ENCODE data around the gene RBM34.

Gene RBM34

DNA sequence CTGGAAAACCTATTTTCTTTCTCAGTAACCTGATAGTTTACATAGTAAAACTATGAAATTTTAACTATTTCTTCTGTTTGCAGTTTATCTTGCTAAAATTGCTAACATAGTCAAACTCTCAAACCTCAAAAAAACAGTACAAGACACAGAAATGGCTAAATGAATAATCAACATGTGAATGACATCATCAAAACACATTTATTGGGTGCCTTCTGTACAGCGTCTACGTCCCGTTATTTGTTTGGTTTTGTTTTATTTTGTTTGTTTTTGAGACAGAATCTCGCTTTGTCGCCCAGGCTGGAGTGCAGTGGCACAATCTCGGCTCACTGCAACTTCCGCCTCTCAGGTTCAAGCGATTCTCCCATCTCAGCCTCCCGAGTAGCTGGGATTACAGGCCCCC lies 11.2 kb downstream of the RBM34 start:
- Histone ChIP-seq H4K8ac (ENCODE audit: low read depth, low read length) (no peak overlapping the region), H4K91ac (ENCODE audit: low read depth, low read length) (no peak overlapping the region), H2BK5ac (ENCODE audit: low read depth, low read length, poor library complexity) (no peak overlapping the region), H3K79me1 (ENCODE audit: low read length) (no peaks in the 10 kb centered on the region), H3K27ac (ENCODE audit: low read depth, low read length) (no peak overlapping the region), H4K12ac (ENCODE audit: low read depth, low read length) (no peak overlapping the region), H3K9me3 (ENCODE audit: insufficient read depth, low read depth, low read length) (no peaks in the 10 kb centered on the region), H3K18ac (ENCODE audit: low read length) (no peak overlapping the region), H3K14ac (ENCODE audit: low read length) (no peak overlapping the region), H2BK12ac (ENCODE audit: low read length) (no peak overlapping the region), H3K4me1 (ENCODE audit: control insufficient read depth in 1 of 2, insufficient read depth in 2 of 2, low read length in 2 of 2) (no peaks in the 10 kb centered on the region), H2AK5ac (ENCODE audit: low read length) (no peak overlapping the region), H2BK120ac (ENCODE audit: insufficient read depth, low read length, poor library complexity) (no peak overlapping the region), H3K9ac (ENCODE audit: low read length) (no peak overlapping the region), H3K27me3 (ENCODE audit: insufficient read depth, low read length) (no peaks in the 10 kb centered on the region), H3K36me3 (ENCODE audit: control insufficient read depth in 1 of 2, insufficient read depth in 2 of 2, low read length in 2 of 2) (peaks cover 31 to 53% of the 10 kb centered on the region in 2 experiments), H2AFZ (ENCODE audit: insufficient read depth, low read length, poor library complexity) (no peak overlapping the region), H3K23ac (ENCODE audit: low read length) (no peak overlapping the region), H3K4ac (ENCODE audit: low read depth, low read length) (no peak overlapping the region), H3K4me2 (ENCODE audit: low read length) (no peak overlapping the region), H3K79me2 (ENCODE audit: control insufficient read depth, insufficient read depth, low read length, poor library complexity) (no peaks in the 10 kb centered on the region), H3K4me3 (ENCODE audit: low read depth, low read length) (no peak overlapping the region)
- DNase-seq, result no peak
- no CpG with 5 or more reads among the region's 9 CpGs for WGBS (ENCODE audit: extremely low coverage, insufficient coverage, insufficient read length)

DNA sequence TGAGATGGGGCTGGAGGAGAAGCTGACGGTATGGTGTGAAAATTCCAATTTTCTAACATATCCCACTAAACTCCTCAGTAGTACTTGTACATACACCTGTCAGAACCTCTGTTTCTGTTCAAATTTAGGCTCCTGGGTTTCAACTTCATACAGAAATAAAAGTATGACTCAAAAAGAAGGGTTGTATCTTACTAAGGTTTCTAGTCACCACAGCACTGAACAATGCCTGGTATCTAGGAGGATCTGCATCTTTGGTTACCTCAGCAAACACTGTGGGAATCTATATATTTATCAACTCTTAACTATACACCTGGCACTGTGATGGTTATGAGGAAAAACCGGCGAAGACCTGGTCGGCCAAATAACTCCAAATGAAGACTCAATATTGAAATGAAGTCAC lies 13.8 kb downstream of the RBM34 start:
- H2BK120ac ChIP-seq (ENCODE audit: insufficient read depth, low read length, poor library complexity), result no peak overlapping the region
- no CpG with 5 or more reads among the region's 4 CpGs for WGBS (ENCODE audit: extremely low coverage, insufficient coverage, insufficient read length)
- H2AFZ ChIP-seq (ENCODE audit: insufficient read depth, low read length, poor library complexity), result no peak overlapping the region
- H3K36me3 ChIP-seq (ENCODE audit: control insufficient read depth in 1 of 2, insufficient read depth in 2 of 2, low read length in 2 of 2), result peaks cover 39 to 55% of the 10 kb centered on the region in 2 experiments
- H3K4me3 ChIP-seq (ENCODE audit: low read depth, low read length), result no peak overlapping the region
- no peak overlapping the region for H2BK12ac ChIP-seq (ENCODE audit: low read length)
- no peak overlapping the region for H4K8ac ChIP-seq (ENCODE audit: low read depth, low read length)
- no peak overlapping the region for H3K9ac ChIP-seq (ENCODE audit: low read length)
- no peaks in the 10 kb centered on the region for H3K79me2 ChIP-seq (ENCODE audit: control insufficient read depth, insufficient read depth, low read length, poor library complexity)
- H2AK5ac ChIP-seq (ENCODE audit: low read length), result no peak overlapping the region
- H3K23ac ChIP-seq (ENCODE audit: low read length), result no peak overlapping the region
- no peak overlapping the region for H2BK5ac ChIP-seq (ENCODE audit: low read depth, low read length, poor library complexity)
- H3K27ac ChIP-seq (ENCODE audit: low read depth, low read length), result no peak overlapping the region
- H3K18ac ChIP-seq (ENCODE audit: low read length), result no peak overlapping the region
- no peaks in the 10 kb centered on the region for H3K4me1 ChIP-seq (ENCODE audit: control insufficient read depth in 1 of 2, insufficient read depth in 2 of 2, low read length in 2 of 2)
- no peak overlapping the region for H3K4me2 ChIP-seq (ENCODE audit: low read length)
- no peaks in the 10 kb centered on the region for H3K9me3 ChIP-seq (ENCODE audit: insufficient read depth, low read depth, low read length)
- DNase-seq, result no peak
- no peaks in the 10 kb centered on the region for H3K79me1 ChIP-seq (ENCODE audit: low read length)
- no peaks in the 10 kb centered on the region for H3K27me3 ChIP-seq (ENCODE audit: insufficient read depth, low read length)
- no peak overlapping the region for H4K12ac ChIP-seq (ENCODE audit: low read depth, low read length)
- H3K4ac ChIP-seq (ENCODE audit: low read depth, low read length), result no peak overlapping the region
- no peak overlapping the region for H3K14ac ChIP-seq (ENCODE audit: low read length)
- no peak overlapping the region for H4K91ac ChIP-seq (ENCODE audit: low read depth, low read length)

DNA sequence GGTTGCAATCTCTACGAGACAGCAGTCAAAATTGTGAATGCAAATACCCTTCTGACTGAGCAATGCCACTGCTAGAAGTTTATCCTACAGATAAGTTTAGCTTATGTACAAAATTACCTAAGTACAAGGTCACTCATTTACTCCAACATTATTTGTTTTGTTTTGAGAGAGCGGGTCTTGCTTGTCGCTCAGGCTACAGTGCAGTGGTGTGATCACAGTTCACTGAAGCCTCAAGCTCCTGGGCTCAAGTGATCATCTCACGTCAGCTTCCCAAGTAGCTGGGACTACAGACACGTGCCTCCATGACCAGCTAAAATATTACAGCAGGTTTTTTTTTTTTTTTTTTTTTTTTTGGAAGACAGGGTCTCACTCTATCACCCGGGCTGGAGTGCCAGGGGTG lies 15.4 kb downstream of the RBM34 start:
- Histone ChIP-seq H3K4me2 (ENCODE audit: low read length) (no peak overlapping the region), H2BK120ac (ENCODE audit: insufficient read depth, low read length, poor library complexity) (no peak overlapping the region), H3K36me3 (ENCODE audit: control insufficient read depth in 1 of 2, insufficient read depth in 2 of 2, low read length in 2 of 2) (peaks cover 43 to 54% of the 10 kb centered on the region in 2 experiments), H3K4ac (ENCODE audit: low read depth, low read length) (no peak overlapping the region), H2BK5ac (ENCODE audit: low read depth, low read length, poor library complexity) (no peak overlapping the region), H2AFZ (ENCODE audit: insufficient read depth, low read length, poor library complexity) (no peak overlapping the region), H3K4me1 (ENCODE audit: control insufficient read depth in 1 of 2, insufficient read depth in 2 of 2, low read length in 2 of 2) (no peaks in the 10 kb centered on the region), H4K8ac (ENCODE audit: low read depth, low read length) (no peak overlapping the region), H4K12ac (ENCODE audit: low read depth, low read length) (no peak overlapping the region), H3K9me3 (ENCODE audit: insufficient read depth, low read depth, low read length) (peaks cover 2% of the 10 kb centered on the region), H2BK12ac (ENCODE audit: low read length) (no peak overlapping the region), H2AK5ac (ENCODE audit: low read length) (no peak overlapping the region), H3K27ac (ENCODE audit: low read depth, low read length) (no peak overlapping the region), H3K9ac (ENCODE audit: low read length) (no peak overlapping the region), H3K27me3 (ENCODE audit: insufficient read depth, low read length) (no peaks in the 10 kb centered on the region), H3K79me2 (ENCODE audit: control insufficient read depth, insufficient read depth, low read length, poor library complexity) (no peaks in the 10 kb centered on the region), H3K14ac (ENCODE audit: low read length) (no peak overlapping the region), H3K18ac (ENCODE audit: low read length) (no peak overlapping the region), H4K91ac (ENCODE audit: low read depth, low read length) (no peak overlapping the region), H3K79me1 (ENCODE audit: low read length) (no peaks in the 10 kb centered on the region), H3K23ac (ENCODE audit: low read length) (no peak overlapping the region), H3K4me3 (ENCODE audit: low read depth, low read length) (no peak overlapping the region)
- DNase-seq, result no peak
- no CpG with 5 or more reads among the region's 6 CpGs for WGBS (ENCODE audit: extremely low coverage, insufficient coverage, insufficient read length)

DNA sequence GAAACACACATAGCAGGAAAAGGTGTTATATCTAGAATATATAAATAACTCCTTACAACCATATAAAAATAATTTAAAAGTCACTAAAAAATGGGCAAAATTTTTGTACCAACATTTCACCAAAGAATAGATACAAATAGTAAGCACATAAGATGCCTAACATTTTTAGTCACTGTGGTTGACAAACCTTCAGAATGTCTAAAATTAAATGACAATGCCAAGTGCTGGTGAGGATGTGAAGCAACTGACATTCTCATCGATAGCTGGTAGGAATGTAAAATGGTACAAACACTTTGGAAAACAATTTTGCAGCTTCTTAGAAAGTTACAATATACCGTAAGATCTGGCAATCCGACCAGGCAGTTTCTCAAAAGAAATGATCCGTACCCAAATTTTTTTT lies 18.1 kb downstream of the RBM34 start:
- peaks cover 2% of the 10 kb centered on the region for H3K9me3 ChIP-seq (ENCODE audit: insufficient read depth, low read depth, low read length)
- H3K4ac ChIP-seq (ENCODE audit: low read depth, low read length), result no peak overlapping the region
- no peak overlapping the region for H3K4me2 ChIP-seq (ENCODE audit: low read length)
- H3K18ac ChIP-seq (ENCODE audit: low read length), result no peak overlapping the region
- H2AFZ ChIP-seq (ENCODE audit: insufficient read depth, low read length, poor library complexity), result no peak overlapping the region
- no peak overlapping the region for H4K8ac ChIP-seq (ENCODE audit: low read depth, low read length)
- no peak overlapping the region for H3K14ac ChIP-seq (ENCODE audit: low read length)
- H3K79me2 ChIP-seq (ENCODE audit: control insufficient read depth, insufficient read depth, low read length, poor library complexity), result no peaks in the 10 kb centered on the region
- DNase-seq, result no peak
- H2BK12ac ChIP-seq (ENCODE audit: low read length), result no peak overlapping the region
- no peaks in the 10 kb centered on the region for H3K27me3 ChIP-seq (ENCODE audit: insufficient read depth, low read length)
- WGBS (ENCODE audit: extremely low coverage, insufficient coverage, insufficient read length), result no CpG with 5 or more reads among the region's 4 CpGs
- H2BK5ac ChIP-seq (ENCODE audit: low read depth, low read length, poor library complexity), result no peak overlapping the region
- H2AK5ac ChIP-seq (ENCODE audit: low read length), result no peak overlapping the region
- peaks cover 56 to 61% of the 10 kb centered on the region in 2 experiments for H3K36me3 ChIP-seq (ENCODE audit: control insufficient read depth in 1 of 2, insufficient read depth in 2 of 2, low read length in 2 of 2)
- no peak overlapping the region for H2BK120ac ChIP-seq (ENCODE audit: insufficient read depth, low read length, poor library complexity)
- no peak overlapping the region for H3K27ac ChIP-seq (ENCODE audit: low read depth, low read length)
- H3K4me3 ChIP-seq (ENCODE audit: low read depth, low read length), result no peak overlapping the region
- no peak overlapping the region for H4K12ac ChIP-seq (ENCODE audit: low read depth, low read length)
- no peaks in the 10 kb centered on the region for H3K79me1 ChIP-seq (ENCODE audit: low read length)
- H4K91ac ChIP-seq (ENCODE audit: low read depth, low read length), result no peak overlapping the region
- H3K23ac ChIP-seq (ENCODE audit: low read length), result no peak overlapping the region
- no peak overlapping the region for H3K9ac ChIP-seq (ENCODE audit: low read length)
- no peaks in the 10 kb centered on the region for H3K4me1 ChIP-seq (ENCODE audit: control insufficient read depth in 1 of 2, insufficient read depth in 2 of 2, low read length in 2 of 2)
